HCT116 (cell line): ENCODE results near the gene KBTBD2. TPM values are rescaled to one million over a fixed set of nuclear protein-coding genes. Genes with fewer than 3 reads are reported as not detected.

Experiments
- ATAC-seq: fragments of 200-7000 bp; cut with Tn5 transposase; 2 replicates; pipeline ENCODE4 v1.9.1; 2020; ENCODE audit warnings: mild to moderate bottlenecking, moderate library complexity
- BruUV-seq: library from RNA; stranded (reverse); fragments of 400-500 nt; replicated peaks from 2 replicates; lab custom pipeline; 2021; lab: Mats Ljungman, UMichigan
- CTCF ChIA-PET: fragments of 300-600 bp; sonication (Branson Sonifier 250); formaldehyde crosslinking; loops from one replicate; lab custom pipeline; 2021; ENCODE audit warnings: antibody characterized with exemption; lab: Charles Lee
- POLR2A ChIA-PET: fragments of 300-600, 350-600 bp; sonication (Branson Sonifier 250); formaldehyde crosslinking; loops from one replicate; lab custom pipeline; 2021; ENCODE audit warnings: antibody characterized with exemption; lab: Charles Lee
- RAD21 ChIA-PET, 2 experiments: fragments of 300-600 bp; sonication (Branson Sonifier 250); formaldehyde crosslinking; loops; one replicate each; lab custom pipeline; 2023; ENCODE audit warnings: low total read pairs in 2 of 2; ENCODE audit not compliant: uncharacterized antibody in 2 of 2, unreplicated experiment in 2 of 2, low non-redundant PET in 1 of 2; lab: Charles Lee
- DNase-seq: peaks from one replicate; pipeline ENCODE4 v3.0.0-alpha.2; 2010; ENCODE audit warnings: low read depth, low spot score
- H2AFZ ChIP-seq: fragments of 200-600 bp; shearing (Covaris generic), sonication (generic); 2 replicates; pipeline ENCODE4 v1.6.1; 2017; ENCODE audit warnings: low read depth, mixed run types, mixed read lengths, antibody characterized with exemption, low read length; ENCODE audit not compliant: poor library complexity, severe bottlenecking
- H3K27ac ChIP-seq: 2 replicates; pipeline ENCODE4 v1.5.1; 2012; ENCODE audit warnings: low read depth, low read length
- H3K27me3 ChIP-seq: fragments of 200-600 bp; sonication (generic); 2 replicates; pipeline ENCODE4 v1.6.1; 2016; ENCODE audit warnings: mixed run types, low read length, mixed read lengths; ENCODE audit not compliant: insufficient read depth
- H3K36me3 ChIP-seq, 2 experiments: fragments of 200-500 bp in 1 of 2; fragments of 200-600 bp in 1 of 2; sonication (Bioruptor generic) in 1 of 2; sonication (generic) in 1 of 2; 2 replicates each; pipeline versions ENCODE4 v1.5.1 to v1.6.1; 2014 to 2016; ENCODE audit warnings: low read length in 2 of 2, inconsistent platforms in 1 of 2, mixed read lengths in 1 of 2, mixed run types in 1 of 2; ENCODE audit not compliant: insufficient read depth in 2 of 2, control insufficient read depth in 1 of 2
- H3K4me1 ChIP-seq, 2 experiments: fragments of 200-600 bp in 1 of 2; sonication (generic) in 1 of 2; 2 replicates each; pipeline versions ENCODE4 v1.5.1 to v1.6.1; 2012 to 2017; ENCODE audit warnings: low read length in 2 of 2, inconsistent platforms in 1 of 2, mild to moderate bottlenecking in 1 of 2, mixed read lengths in 1 of 2, mixed run types in 1 of 2, moderate library complexity in 1 of 2; ENCODE audit not compliant: insufficient read depth in 2 of 2, control insufficient read depth in 1 of 2
- H3K4me2 ChIP-seq: fragments of 200-600 bp; sonication (generic); 2 replicates; pipeline ENCODE4 v1.6.1; 2017; ENCODE audit warnings: mixed run types, low read length, mixed read lengths
- H3K4me3 ChIP-seq, 2 experiments: fragments of 200-600 bp in 1 of 2; sonication (generic) in 1 of 2; replicated peaks in 1 of 2; 2 replicates each; pipeline ENCODE4 v1.5.1; 2011 to 2016; ENCODE audit warnings: low read length in 2 of 2, control low read depth in 1 of 2, low read depth in 1 of 2, mild to moderate bottlenecking in 1 of 2, mixed read lengths in 1 of 2, mixed run types in 1 of 2
- H3K79me2 ChIP-seq: fragments of 200-600 bp; sonication (generic); 2 replicates; pipeline ENCODE4 v1.6.1; 2017; ENCODE audit warnings: mild to moderate bottlenecking, mixed run types, low read length, moderate library complexity, mixed read lengths; ENCODE audit not compliant: insufficient read depth
- H3K9ac ChIP-seq: fragments of 200-600 bp; sonication (generic); 2 replicates; pipeline ENCODE4 v1.6.1; 2016; ENCODE audit warnings: low read length, mixed read lengths
- H3K9me2 ChIP-seq: fragments of 200-600 bp; sonication (generic), shearing (Covaris generic); 2 replicates; pipeline ENCODE4 v1.6.1; 2017; ENCODE audit warnings: mixed run types, mild to moderate bottlenecking, moderate library complexity; ENCODE audit not compliant: insufficient read depth
- H3K9me3 ChIP-seq, 2 experiments: fragments of 200-500 bp in 1 of 2; fragments of 200-600 bp in 1 of 2; sonication (Bioruptor generic) in 1 of 2; sonication (generic) in 1 of 2; 2 replicates each; pipeline ENCODE4 v1.6.1; 2014 to 2017; ENCODE audit warnings: low read length in 2 of 2, mixed read lengths in 2 of 2, inconsistent platforms in 1 of 2, low read depth in 1 of 2, mild to moderate bottlenecking in 1 of 2, mixed run types in 1 of 2, moderate library complexity in 1 of 2; ENCODE audit not compliant: control insufficient read depth in 1 of 2, insufficient read depth in 1 of 2
- H4K20me1 ChIP-seq: fragments of 200-600 bp; sonication (generic), shearing (Covaris generic); 2 replicates; pipeline ENCODE4 v1.6.1; 2017; ENCODE audit warnings: mixed run types, mild to moderate bottlenecking, moderate library complexity; ENCODE audit not compliant: insufficient read depth
- CEBPB ChIP-seq: IDR thresholded peaks from 2 replicates; pipeline ENCODE4 v1.6.1; 2012; ENCODE audit warnings: low read depth
- EGR1 ChIP-seq: IDR thresholded peaks from 2 replicates; pipeline ENCODE4 v1.6.1; 2012; ENCODE audit warnings: low read depth
- ELF1 ChIP-seq: IDR thresholded peaks from 2 replicates; pipeline ENCODE4 v1.6.1; 2012; ENCODE audit warnings: low read depth, borderline replicate concordance
- EZH2 ChIP-seq: fragments of 200-600 bp; sonication (generic); IDR thresholded peaks from 2 replicates; pipeline ENCODE4 v1.6.1; 2017; ENCODE audit warnings: antibody characterized with exemption, mixed run types
- EZH2phosphoT487 ChIP-seq: fragments of 200-600 bp; IDR thresholded peaks from 2 replicates; pipeline ENCODE4 v1.6.1; 2018; ENCODE audit warnings: antibody characterized with exemption, borderline replicate concordance
- FOSL1 ChIP-seq: IDR thresholded peaks from 2 replicates; pipeline ENCODE4 v1.6.1; 2012; ENCODE audit warnings: low read depth
- JUND ChIP-seq: IDR thresholded peaks from 2 replicates; pipeline ENCODE4 v1.6.1; 2012
- POLR2A ChIP-seq: IDR thresholded peaks from 2 replicates; pipeline ENCODE4 v1.7.0; 2011; ENCODE audit warnings: borderline replicate concordance; ENCODE audit not compliant: insufficient read depth, insufficient read length; ENCODE audit errors: extremely low read depth
- POLR2AphosphoS5 ChIP-seq: IDR thresholded peaks from 2 replicates; pipeline ENCODE4 v1.6.1; 2011; ENCODE audit warnings: mild to moderate bottlenecking, low read depth, low read length, moderate library complexity
- RAD21 ChIP-seq: IDR thresholded peaks from 2 replicates; pipeline ENCODE4 v1.6.1; 2012; ENCODE audit warnings: low read depth, mild to moderate bottlenecking
- SIN3A ChIP-seq: IDR thresholded peaks from 2 replicates; pipeline ENCODE4 v1.6.1; 2012; ENCODE audit warnings: low read depth
- SP1 ChIP-seq: IDR thresholded peaks from 2 replicates; pipeline ENCODE4 v1.6.1; 2012; ENCODE audit warnings: low read depth
- TCF7L2 ChIP-seq: IDR thresholded peaks from 2 replicates; pipeline ENCODE4 v1.7.0; 2011; ENCODE audit warnings: borderline replicate concordance, inconsistent platforms; ENCODE audit not compliant: insufficient read depth, insufficient read length; ENCODE audit errors: extremely low read depth
- YY1 ChIP-seq: IDR thresholded peaks from 2 replicates; pipeline ENCODE4 v1.6.1; 2011; ENCODE audit warnings: low read length, low read depth, moderate library complexity, mild to moderate bottlenecking; ENCODE audit not compliant: insufficient replicate concordance; ENCODE audit errors: extremely low read depth
- ZFX ChIP-seq: fragments of 450-650 bp; IDR thresholded peaks from 2 replicates; pipeline ENCODE4 v1.6.1; 2017
- ZNF274 ChIP-seq: fragments of 200-500 bp; sonication (Bioruptor generic); IDR thresholded peaks from 2 replicates; pipeline ENCODE4 v1.6.1; 2014; ENCODE audit warnings: mild to moderate bottlenecking, low read depth, low read length, inconsistent platforms
- intact Hi-C: fragments of 100-400 bp; cut with micrococcal nuclease; formaldehyde crosslinking; loops from 2 replicates; pipeline ENCODE4 v1.10.0; 2022
- total RNA-seq: library from RNA; stranded (reverse); gene quantifications from one replicate; pipeline ENCODE4 v1.2.1, GENCODE V29; 2021; ENCODE audit not compliant: unreplicated experiment
- TF ChIP-seq, protein P1 (sequence below): IDR thresholded peaks from 2 replicates; pipeline ENCODE4 v1.6.1; 2012
- TF ChIP-seq, protein P2 (sequence below), 3 experiments: fragments of 200-600 bp in 1 of 3; sonication (generic) in 1 of 3; IDR thresholded peaks in 2 of 3; conservative IDR thresholded peaks in 1 of 3; 2 replicates each; pipeline ENCODE4 v1.5.1; 2012 to 2017; ENCODE audit warnings: low read depth in 2 of 3, low read length in 2 of 3, antibody characterized with exemption in 1 of 3, borderline replicate concordance in 1 of 3, control low read depth in 1 of 3, mild to moderate bottlenecking in 1 of 3, mixed read lengths in 1 of 3, mixed run types in 1 of 3, moderate library complexity in 1 of 3; ENCODE audit not compliant: insufficient read depth in 1 of 3
- TF ChIP-seq, protein P3 (sequence below): IDR thresholded peaks from 2 replicates; pipeline ENCODE4 v1.6.1; 2012; ENCODE audit warnings: low read depth

KBTBD2 gene
- total RNA-seq, 1 experiment from 2014 or later = 29.0 TPM

DNA sequence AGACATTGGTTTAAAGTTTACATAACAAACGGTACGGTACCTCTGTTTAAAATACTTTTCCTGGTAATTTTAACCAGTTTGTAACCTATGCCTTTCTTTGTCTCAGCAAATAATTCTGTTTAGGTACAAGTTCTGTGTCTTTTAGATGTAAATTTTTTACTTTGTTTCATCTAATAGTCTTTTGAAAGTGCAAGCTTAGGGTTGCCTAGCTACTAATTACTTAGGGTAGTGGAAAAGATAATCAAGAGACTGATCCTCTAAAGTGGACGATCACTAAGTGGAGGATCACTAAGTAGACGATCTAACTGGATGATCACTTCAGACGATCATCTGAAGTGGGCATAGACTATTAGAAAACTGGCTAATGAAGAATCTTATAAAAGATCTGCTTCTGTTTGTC is 49.6 kb upstream of the KBTBD2 start:
- Histone ChIP-seq H4K20me1 (no peaks in the 10 kb centered on the region), H3K79me2 (peaks cover 55% of the 10 kb centered on the region), H3K4me1 (peaks cover 10 to 18% of the 10 kb centered on the region in 2 experiments), H3K36me3 (no peaks in the 10 kb centered on the region), H3K4me2 (peak overlapping the region; percentile 83), H3K27me3 (no peaks in the 10 kb centered on the region), H3K9me3 (peaks cover 0 to 5% of the 10 kb centered on the region in 2 experiments; a peak in 1 of 4 replicates), H3K4me3 (peak overlapping the region; percentile 79 to 86; a peak in 3 of 4 replicates), H3K9ac (peak overlapping the region; percentile 86; the same call in 1 of the 2 replicates), H3K27ac (no peak overlapping the region), H3K9me2 (no peaks in the 10 kb centered on the region), H2AFZ (no peak overlapping the region)
- TF ChIP-seq POLR2AphosphoS5 = no peak
- no peak for TF ChIP-seq ZNF274
- TF ChIP-seq EZH2phosphoT487 = no peak
- no peak for TF ChIP-seq ELF1
- no peak for TF ChIP-seq EGR1
- TF ChIP-seq FOSL1 = no peak
- TF ChIP-seq EZH2 = no peak
- TF ChIP-seq, protein P1, sequence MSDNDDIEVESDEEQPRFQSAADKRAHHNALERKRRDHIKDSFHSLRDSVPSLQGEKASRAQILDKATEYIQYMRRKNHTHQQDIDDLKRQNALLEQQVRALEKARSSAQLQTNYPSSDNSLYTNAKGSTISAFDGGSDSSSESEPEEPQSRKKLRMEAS = no peak
- no peak for TF ChIP-seq YY1
- TF ChIP-seq, protein P2, sequence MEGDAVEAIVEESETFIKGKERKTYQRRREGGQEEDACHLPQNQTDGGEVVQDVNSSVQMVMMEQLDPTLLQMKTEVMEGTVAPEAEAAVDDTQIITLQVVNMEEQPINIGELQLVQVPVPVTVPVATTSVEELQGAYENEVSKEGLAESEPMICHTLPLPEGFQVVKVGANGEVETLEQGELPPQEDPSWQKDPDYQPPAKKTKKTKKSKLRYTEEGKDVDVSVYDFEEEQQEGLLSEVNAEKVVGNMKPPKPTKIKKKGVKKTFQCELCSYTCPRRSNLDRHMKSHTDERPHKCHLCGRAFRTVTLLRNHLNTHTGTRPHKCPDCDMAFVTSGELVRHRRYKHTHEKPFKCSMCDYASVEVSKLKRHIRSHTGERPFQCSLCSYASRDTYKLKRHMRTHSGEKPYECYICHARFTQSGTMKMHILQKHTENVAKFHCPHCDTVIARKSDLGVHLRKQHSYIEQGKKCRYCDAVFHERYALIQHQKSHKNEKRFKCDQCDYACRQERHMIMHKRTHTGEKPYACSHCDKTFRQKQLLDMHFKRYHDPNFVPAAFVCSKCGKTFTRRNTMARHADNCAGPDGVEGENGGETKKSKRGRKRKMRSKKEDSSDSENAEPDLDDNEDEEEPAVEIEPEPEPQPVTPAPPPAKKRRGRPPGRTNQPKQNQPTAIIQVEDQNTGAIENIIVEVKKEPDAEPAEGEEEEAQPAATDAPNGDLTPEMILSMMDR (IDR thresholded peaks at IDR 0.05 in 2 of 3, conservative IDR thresholded peaks at IDR 0.05 in 1 of 3; ENCODE audit: borderline replicate concordance in 1 of 3, insufficient read depth in 1 of 3, low read depth in 2 of 3, low read length in 2 of 3) = no peak
- no peak for TF ChIP-seq CEBPB
- no peak for TF ChIP-seq JUND
- TF ChIP-seq SP1 = no peak
- TF ChIP-seq SIN3A = no peak
- TF ChIP-seq POLR2A = no peak
- no peak for TF ChIP-seq ZFX
- TF ChIP-seq RAD21 = no peak
- TF ChIP-seq TCF7L2 = no peak
- TF ChIP-seq, protein P3, sequence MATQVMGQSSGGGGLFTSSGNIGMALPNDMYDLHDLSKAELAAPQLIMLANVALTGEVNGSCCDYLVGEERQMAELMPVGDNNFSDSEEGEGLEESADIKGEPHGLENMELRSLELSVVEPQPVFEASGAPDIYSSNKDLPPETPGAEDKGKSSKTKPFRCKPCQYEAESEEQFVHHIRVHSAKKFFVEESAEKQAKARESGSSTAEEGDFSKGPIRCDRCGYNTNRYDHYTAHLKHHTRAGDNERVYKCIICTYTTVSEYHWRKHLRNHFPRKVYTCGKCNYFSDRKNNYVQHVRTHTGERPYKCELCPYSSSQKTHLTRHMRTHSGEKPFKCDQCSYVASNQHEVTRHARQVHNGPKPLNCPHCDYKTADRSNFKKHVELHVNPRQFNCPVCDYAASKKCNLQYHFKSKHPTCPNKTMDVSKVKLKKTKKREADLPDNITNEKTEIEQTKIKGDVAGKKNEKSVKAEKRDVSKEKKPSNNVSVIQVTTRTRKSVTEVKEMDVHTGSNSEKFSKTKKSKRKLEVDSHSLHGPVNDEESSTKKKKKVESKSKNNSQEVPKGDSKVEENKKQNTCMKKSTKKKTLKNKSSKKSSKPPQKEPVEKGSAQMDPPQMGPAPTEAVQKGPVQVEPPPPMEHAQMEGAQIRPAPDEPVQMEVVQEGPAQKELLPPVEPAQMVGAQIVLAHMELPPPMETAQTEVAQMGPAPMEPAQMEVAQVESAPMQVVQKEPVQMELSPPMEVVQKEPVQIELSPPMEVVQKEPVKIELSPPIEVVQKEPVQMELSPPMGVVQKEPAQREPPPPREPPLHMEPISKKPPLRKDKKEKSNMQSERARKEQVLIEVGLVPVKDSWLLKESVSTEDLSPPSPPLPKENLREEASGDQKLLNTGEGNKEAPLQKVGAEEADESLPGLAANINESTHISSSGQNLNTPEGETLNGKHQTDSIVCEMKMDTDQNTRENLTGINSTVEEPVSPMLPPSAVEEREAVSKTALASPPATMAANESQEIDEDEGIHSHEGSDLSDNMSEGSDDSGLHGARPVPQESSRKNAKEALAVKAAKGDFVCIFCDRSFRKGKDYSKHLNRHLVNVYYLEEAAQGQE = no peak
- ChIA-PET CTCF (interaction anchor here (0.8 kb wide), 1 partner anchor 17 kb away, joined by 3 read pairs; the partner anchor contains the start of gene FKBP9), POLR2A (no interaction called here), RAD21 (interaction anchor here in 1 of 2 experiments (0.6 kb wide), 1 partner anchor 40 kb away, joined by 5 read pairs; no protein-coding TSS in a partner anchor)
- BruUV-seq = no TSS peak
- DNase-seq (no peak), ATAC-seq (no peak)
- intact Hi-C loops = loop anchor here (5.0 kb wide), 2 partner anchors 121 to 166 kb away; partner anchors contain the start of genes NT5C3A and RP9
